Neuronal stem cell (in vitro differentiated cells): ENCODE measurements around the gene TBC1D16.

ENCODE experiments used
- DNase-seq: peaks from one replicate; pipeline ENCODE4 v3.0.0-alpha.2; 2013; ENCODE audit warnings: low spot score
- H2AFZ ChIP-seq: one replicate; pipeline ENCODE4 v1.6.1; 2013; ENCODE audit warnings: mild to moderate bottlenecking, low read length, inconsistent platforms
- H2AK5ac ChIP-seq: 2 replicates; pipeline ENCODE4 v1.6.1; 2013; ENCODE audit warnings: low read depth, mild to moderate bottlenecking, inconsistent platforms, low read length, moderate library complexity, mixed read lengths
- H2BK120ac ChIP-seq: 2 replicates; pipeline ENCODE4 v1.6.1; 2013; ENCODE audit warnings: low read depth, mild to moderate bottlenecking, inconsistent platforms, low read length, moderate library complexity, mixed read lengths
- H2BK12ac ChIP-seq: one replicate; pipeline ENCODE4 v1.6.1; 2013; ENCODE audit warnings: low read length, inconsistent platforms
- H2BK15ac ChIP-seq: 2 replicates; pipeline ENCODE4 v1.6.1; 2013; ENCODE audit warnings: mild to moderate bottlenecking, low read length, inconsistent platforms, mixed read lengths
- H2BK5ac ChIP-seq: one replicate; pipeline ENCODE4 v1.6.1; 2013; ENCODE audit warnings: inconsistent platforms, mild to moderate bottlenecking, low read length, moderate library complexity
- H3K14ac ChIP-seq: one replicate; pipeline ENCODE4 v1.6.1; 2013; ENCODE audit warnings: low read length, inconsistent platforms
- H3K18ac ChIP-seq: 2 replicates; pipeline ENCODE4 v1.6.1; 2013; ENCODE audit warnings: low read length, inconsistent platforms
- H3K23ac ChIP-seq: 2 replicates; pipeline ENCODE4 v1.6.1; 2013; ENCODE audit warnings: low read depth, mild to moderate bottlenecking, mixed read lengths, low read length, inconsistent platforms; ENCODE audit not compliant: poor library complexity
- H3K27ac ChIP-seq: replicated peaks from 3 replicates; pipeline ENCODE4 v1.5.1; 2013; ENCODE audit warnings: low read length, inconsistent platforms
- H3K27me3 ChIP-seq, 3 experiments: 2 replicates each; pipeline ENCODE4 v1.6.1; 2013; ENCODE audit warnings: low read length in 3 of 3, mild to moderate bottlenecking in 2 of 3, inconsistent platforms in 1 of 3, low read depth in 1 of 3, mixed read lengths in 1 of 3, moderate library complexity in 1 of 3; ENCODE audit not compliant: control insufficient read depth in 3 of 3, insufficient read depth in 3 of 3
- H3K36me3 ChIP-seq, 2 donors: replicated peaks in 1 of 2; 2 replicates each; pipeline ENCODE4 v1.6.1; 2013; ENCODE audit warnings: low read length in 2 of 2; ENCODE audit not compliant: control insufficient read depth in 2 of 2, insufficient read depth in 2 of 2
- H3K4ac ChIP-seq: 2 replicates; pipeline ENCODE4 v1.6.1; 2013; ENCODE audit warnings: inconsistent platforms, mild to moderate bottlenecking, low read length, moderate library complexity
- H3K4me1 ChIP-seq, 2 donors: 1 replicate in 1 of 2; 2 replicates in 1 of 2; pipeline ENCODE4 v1.6.1; 2013; ENCODE audit warnings: low read length in 2 of 2, low read depth in 1 of 2; ENCODE audit not compliant: control insufficient read depth in 2 of 2, insufficient read depth in 1 of 2
- H3K4me2 ChIP-seq: one replicate; pipeline ENCODE4 v1.6.1; 2013; ENCODE audit warnings: mild to moderate bottlenecking, low read length, inconsistent platforms; ENCODE audit not compliant: insufficient read depth, poor library complexity, severe bottlenecking
- H3K4me3 ChIP-seq, 2 donors: 2 replicates each; pipeline ENCODE4 v1.5.1; 2013; ENCODE audit warnings: low read length in 2 of 2, mild to moderate bottlenecking in 2 of 2, inconsistent platforms in 1 of 2, moderate library complexity in 1 of 2
- H3K79me1 ChIP-seq: one replicate; pipeline ENCODE4 v1.6.1; 2013; ENCODE audit warnings: low read depth, mild to moderate bottlenecking, inconsistent platforms, low read length, moderate library complexity
- H3K9ac ChIP-seq: one replicate; pipeline ENCODE4 v1.6.1; 2013; ENCODE audit warnings: mild to moderate bottlenecking, low read depth, low read length, inconsistent platforms; ENCODE audit not compliant: poor library complexity
- H3K9me3 ChIP-seq, 2 donors: replicated peaks in 1 of 2; 2 replicates each; pipeline versions ENCODE3 to v1.6.1; 2013; ENCODE audit warnings: low read length in 2 of 2, mild to moderate bottlenecking in 2 of 2, inconsistent platforms in 1 of 2, low read depth in 1 of 2, mixed read lengths in 1 of 2, moderate library complexity in 1 of 2; ENCODE audit not compliant: control insufficient read depth in 2 of 2, insufficient read depth in 1 of 2
- H4K8ac ChIP-seq: one replicate; pipeline ENCODE4 v1.6.1; 2013; ENCODE audit warnings: low read depth, mild to moderate bottlenecking, inconsistent platforms, low read length, moderate library complexity
- H4K91ac ChIP-seq: one replicate; pipeline ENCODE4 v1.6.1; 2013; ENCODE audit warnings: low read length, low read depth, mild to moderate bottlenecking, inconsistent platforms; ENCODE audit not compliant: poor library complexity
- WGBS, 2 donors: extraction: QIAGEN DNeasy Blood & Tissue Kit; methylation state at CpG; one replicate each; pipeline ENCODE4 v1.1.7; 2013; ENCODE audit warnings: missing lambda C conversion rate in 2 of 2, mixed read lengths in 1 of 2; ENCODE audit not compliant: insufficient read length in 2 of 2, insufficient replicate concordance in 1 of 2; ENCODE audit errors: extremely low coverage in 2 of 2; 5-methylcytosine and 5-hydroxymethylcytosine counted together

Gene TBC1D16

GRCh38 chr17:79932451-79933306 is 103.0 kb downstream of the TBC1D16 start:
- Histone ChIP-seq H3K36me3 (peaks cover 0 to 1% of the 10 kb centered on the region in 2 donors), H3K27me3 (peaks cover 0 to 4% (median 2%) of the 10 kb centered on the region in 3 experiments), H3K79me1 (no peaks in the 10 kb centered on the region), H2AFZ (no peak overlapping the region), H2BK15ac (no peak overlapping the region), H3K4me1 (peaks cover 9 to 22% of the 10 kb centered on the region in 2 donors), H4K91ac (no peak overlapping the region), H2AK5ac (no peak overlapping the region), H3K23ac (no peak overlapping the region), H3K4me2 (no peak overlapping the region), H3K4me3 (no peak overlapping the region), H3K4ac (no peak overlapping the region), H3K18ac (peak overlapping the region; percentile 59), H3K9me3 (no peaks in the 10 kb centered on the region), H3K14ac (no peak overlapping the region), H2BK120ac (no peak overlapping the region), H3K9ac (peak overlapping the region; percentile 14), H2BK5ac (no peak overlapping the region), H4K8ac (no peak overlapping the region), H2BK12ac (no peak overlapping the region), H3K27ac (no peak overlapping the region)
- no CpG with 5 or more reads among the region's 10 CpGs for WGBS, 2 donors
- DNase-seq = no peak

- Histone ChIP-seq H3K4ac (no peak overlapping the region), H2BK120ac (no peak overlapping the region), H3K36me3 (no peaks in the 10 kb centered on the region), H3K18ac (peak overlapping the region; percentile 95), H2BK12ac (peak overlapping the region; percentile 1), H3K14ac (no peak overlapping the region), H2BK15ac (peak overlapping the region; percentile 40), H3K9me3 (no peaks in the 10 kb centered on the region), H3K4me2 (no peak overlapping the region), H2AK5ac (peak overlapping the region; percentile 88), H3K79me1 (no peaks in the 10 kb centered on the region), H3K23ac (peak overlapping the region; percentile 60), H2AFZ (no peak overlapping the region), H3K27ac (no peak overlapping the region), H4K91ac (no peak overlapping the region), H3K4me3 (no peak overlapping the region), H4K8ac (no peak overlapping the region), H3K27me3 (peaks cover 0 to 4% (median 4%) of the 10 kb centered on the region in 3 experiments), H2BK5ac (no peak overlapping the region), H3K4me1 (peaks cover 9 to 17% of the 10 kb centered on the region in 2 donors), H3K9ac (no peak overlapping the region)
- WGBS, 2 donors = no CpG with 5 or more reads among the region's 10 CpGs
- no peak for DNase-seq
Measured at GRCh38 chr17:79931817-79932309, 103.8 kb downstream of the TBC1D16 start.

DNA sequence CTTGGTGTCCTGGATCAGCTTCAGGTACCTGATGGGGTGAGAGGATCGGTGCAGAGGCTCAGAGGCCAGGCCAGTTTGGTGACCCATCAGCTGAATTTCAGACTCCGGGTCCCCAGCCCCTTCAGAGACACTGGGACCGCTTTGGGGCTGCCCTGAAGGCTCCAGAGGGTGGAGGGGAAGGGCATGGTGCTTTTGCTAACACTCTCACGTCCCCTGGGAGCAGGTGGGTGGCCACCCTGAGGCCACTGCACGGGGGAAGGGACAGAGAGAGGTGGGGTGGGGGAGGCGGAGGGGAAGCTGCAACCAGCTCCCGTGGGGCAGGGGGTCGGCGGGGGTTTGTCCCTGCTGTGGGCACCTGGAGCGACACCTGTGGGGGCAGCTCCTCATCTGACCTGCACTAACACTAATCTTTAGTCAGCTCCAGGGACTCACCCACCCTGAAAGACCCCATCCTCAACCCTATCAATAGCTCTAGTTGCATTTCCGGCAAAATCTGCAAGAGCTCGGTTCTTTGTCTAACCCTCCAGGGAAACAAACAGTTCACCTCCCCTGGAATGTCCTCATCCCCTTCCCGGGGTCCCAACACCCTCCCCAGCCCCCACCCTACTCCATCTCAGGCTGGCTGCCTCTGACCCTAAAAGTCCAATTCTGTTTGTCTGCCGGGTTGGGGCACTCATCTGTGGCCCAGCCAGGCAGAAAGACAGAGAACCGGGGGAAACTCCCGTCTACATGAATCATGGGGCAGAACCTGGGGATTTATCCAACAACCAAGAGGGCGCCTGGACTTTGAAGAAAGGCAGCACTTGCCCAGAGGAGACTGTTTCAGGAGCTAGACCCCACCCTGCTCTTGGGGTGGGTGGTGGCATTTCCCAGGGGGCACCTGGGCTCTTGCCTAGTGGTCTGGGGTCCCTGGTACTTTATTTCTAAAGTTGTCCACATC is 104.5 kb downstream of the TBC1D16 start:
- peak overlapping the region; percentile 47 to 75 for H3K4me3 ChIP-seq

More for the DNA sequence above, 104.5 kb downstream of the TBC1D16 start:
- peak overlapping the region; percentile 89 for H2BK120ac ChIP-seq
- H3K27ac ChIP-seq = no peak overlapping the region
- no peaks in the 10 kb centered on the region for H3K36me3 ChIP-seq
- peak overlapping the region; percentile 67 for H3K9ac ChIP-seq
- H2BK12ac ChIP-seq = peak overlapping the region; percentile 95
- peak overlapping the region; percentile 26 for H4K8ac ChIP-seq
- peak overlapping the region; percentile 60 for H3K23ac ChIP-seq
- H2BK5ac ChIP-seq = peak overlapping the region; percentile 69
- H3K4me2 ChIP-seq = peak overlapping the region; percentile 92
- no peaks in the 10 kb centered on the region for H3K9me3 ChIP-seq
- no peak overlapping the region for H3K14ac ChIP-seq
- no peaks in the 10 kb centered on the region for H3K79me1 ChIP-seq
- DNase-seq = no peak
- H3K27me3 ChIP-seq = peaks cover 0 to 4% (median 4%) of the 10 kb centered on the region in 3 experiments
- peak overlapping the region; percentile 88 for H2AK5ac ChIP-seq
- peak overlapping the region; percentile 23 for H3K4ac ChIP-seq
- peaks cover 14 to 16% of the 10 kb centered on the region in 2 donors for H3K4me1 ChIP-seq
- WGBS, 2 donors = no CpG with 5 or more reads among the region's 17 CpGs
- peak overlapping the region; percentile 93 for H2AFZ ChIP-seq
- H3K18ac ChIP-seq = peak overlapping the region; percentile 95
- no peak overlapping the region for H4K91ac ChIP-seq
- peak overlapping the region; percentile 40 for H2BK15ac ChIP-seq
